Neural cell (in vitro differentiated cells): ENCODE data around the gene MINK1. TPM values are rescaled to one million over a fixed set of nuclear protein-coding genes. Genes with fewer than 3 reads are reported as not detected.

Source experiments
- H2AFZ ChIP-seq: fragments of 200-600, 300-800 bp; sonication (generic), shearing (Covaris generic); 2 replicates; pipeline ENCODE4 v1.6.0; 2014; ENCODE audit warnings: low read depth, mild to moderate bottlenecking, antibody characterized with exemption, low read length, moderate library complexity
- H3F3A ChIP-seq: fragments of 200-600 bp; shearing (Covaris generic); 2 replicates; pipeline ENCODE4 v1.6.1; 2016; ENCODE audit warnings: mild to moderate bottlenecking, moderate library complexity, mixed read lengths, antibody characterized with exemption, low read length; ENCODE audit not compliant: insufficient read depth, poor library complexity, severe bottlenecking
- H3K27ac ChIP-seq: fragments of 200-600, 300-800 bp; sonication (generic), shearing (Covaris generic); 2 replicates; pipeline ENCODE4 v1.5.1; 2014; ENCODE audit warnings: mild to moderate bottlenecking, low read length, moderate library complexity
- H3K27me3 ChIP-seq: fragments of 300-800, 200-600 bp; sonication (generic), shearing (Covaris generic); 2 replicates; pipeline ENCODE4 v1.6.0; 2014; ENCODE audit warnings: mild to moderate bottlenecking, low read depth, low read length, moderate library complexity; ENCODE audit not compliant: insufficient read depth
- H3K36me3 ChIP-seq: fragments of 300-800, 200-600 bp; sonication (generic), shearing (Covaris generic); 2 replicates; pipeline ENCODE4 v1.5.1; 2014; ENCODE audit warnings: mild to moderate bottlenecking, antibody characterized with exemption, low read length, moderate library complexity; ENCODE audit not compliant: insufficient read depth
- H3K4me2 ChIP-seq: fragments of 300-800, 200-600 bp; sonication (generic), shearing (Covaris generic); 2 replicates; pipeline ENCODE4 v1.6.0; 2014; ENCODE audit warnings: mild to moderate bottlenecking, low read length
- H3K4me3 ChIP-seq: fragments of 300-800, 200-600 bp; sonication (generic), shearing (Covaris generic); 2 replicates; pipeline ENCODE4 v1.5.1; 2014; ENCODE audit warnings: mild to moderate bottlenecking, low read length, moderate library complexity
- H3K79me2 ChIP-seq: fragments of 200-600 bp; shearing (Covaris generic); replicated peaks from 2 replicates; pipeline ENCODE4 v1.6.0; 2014; ENCODE audit warnings: mild to moderate bottlenecking, low read length, moderate library complexity; ENCODE audit not compliant: insufficient read depth
- H3K9ac ChIP-seq: fragments of 300-800, 200-600 bp; sonication (generic), shearing (Covaris generic); 2 replicates; pipeline ENCODE4 v1.6.1; 2016; ENCODE audit warnings: mild to moderate bottlenecking, low read length, mixed read lengths
- H3K9me2 ChIP-seq: fragments of 200-600 bp; shearing (Covaris generic); 2 replicates; pipeline ENCODE4 v1.6.1; 2016; ENCODE audit warnings: mild to moderate bottlenecking, low read length, mixed read lengths; ENCODE audit not compliant: insufficient read depth
- H3K9me3 ChIP-seq: fragments of 200-600, 300-800 bp; sonication (generic), shearing (Covaris generic); 2 replicates; pipeline ENCODE4 v1.6.1; 2016; ENCODE audit warnings: mild to moderate bottlenecking, mixed run types, low read length, moderate library complexity, mixed read lengths
- H4K20me1 ChIP-seq: fragments of 200-600 bp; shearing (Covaris generic); 2 replicates; pipeline ENCODE4 v1.6.1; 2016; ENCODE audit warnings: mild to moderate bottlenecking, mixed run types; ENCODE audit not compliant: insufficient read depth
- EP300 ChIP-seq: fragments of 450-650 bp; conservative IDR thresholded peaks from 2 replicates; pipeline ENCODE4 v1.6.1; 2014; ENCODE audit warnings: antibody characterized with exemption, mild to moderate bottlenecking, moderate library complexity; ENCODE audit not compliant: poor library complexity, severe bottlenecking
- EZH2 ChIP-seq: fragments of 200-600, 300-800 bp; shearing (Covaris generic), sonication (generic); IDR thresholded peaks from 2 replicates; pipeline ENCODE4 v1.6.1; 2014; ENCODE audit warnings: antibody characterized with exemption, low read length, borderline replicate concordance, mild to moderate bottlenecking; ENCODE audit not compliant: insufficient read depth, poor library complexity, severe bottlenecking
- MXI1 ChIP-seq: fragments of 450-650 bp; conservative IDR thresholded peaks from 2 replicates; pipeline ENCODE4 v1.6.1; 2014; ENCODE audit warnings: antibody characterized with exemption, mild to moderate bottlenecking; ENCODE audit not compliant: poor library complexity, severe bottlenecking
- POLR2AphosphoS5 ChIP-seq: IDR thresholded peaks from 2 replicates; pipeline ENCODE4 v1.6.1; 2012
- RAD21 ChIP-seq: fragments of 450-650 bp; conservative IDR thresholded peaks from 2 replicates; pipeline ENCODE4 v1.6.1; 2014; ENCODE audit warnings: antibody characterized with exemption, mild to moderate bottlenecking, moderate library complexity
- REST ChIP-seq: IDR thresholded peaks from 2 replicates; pipeline ENCODE4 v1.6.1; 2012; ENCODE audit warnings: borderline replicate concordance
- SMC3 ChIP-seq: fragments of 450-650 bp; conservative IDR thresholded peaks from 2 replicates; pipeline ENCODE4 v1.6.1; 2014; ENCODE audit warnings: antibody characterized with exemption, mild to moderate bottlenecking, moderate library complexity; ENCODE audit not compliant: poor library complexity
- TAF1 ChIP-seq: IDR thresholded peaks from 2 replicates; pipeline ENCODE4 v1.6.1; 2012; ENCODE audit warnings: low read depth
- polyA plus RNA-seq: library from polyadenylated mRNA; depleted of rRNA; stranded (reverse); fragments of >200 nt; gene quantifications from 2 replicates; pipeline ENCODE4 v1.2.3, GENCODE V29; 2014
- TF ChIP-seq, protein P1 (sequence below): fragments of 450-650 bp; IDR thresholded peaks from 2 replicates; pipeline ENCODE4 v1.5.1; 2014; ENCODE audit warnings: antibody characterized with exemption, mild to moderate bottlenecking, moderate library complexity; ENCODE audit not compliant: poor library complexity, severe bottlenecking

The MINK1 gene
- polyA plus RNA-seq, 1 donor from 2014 or later: 38.1 TPM

DNA sequence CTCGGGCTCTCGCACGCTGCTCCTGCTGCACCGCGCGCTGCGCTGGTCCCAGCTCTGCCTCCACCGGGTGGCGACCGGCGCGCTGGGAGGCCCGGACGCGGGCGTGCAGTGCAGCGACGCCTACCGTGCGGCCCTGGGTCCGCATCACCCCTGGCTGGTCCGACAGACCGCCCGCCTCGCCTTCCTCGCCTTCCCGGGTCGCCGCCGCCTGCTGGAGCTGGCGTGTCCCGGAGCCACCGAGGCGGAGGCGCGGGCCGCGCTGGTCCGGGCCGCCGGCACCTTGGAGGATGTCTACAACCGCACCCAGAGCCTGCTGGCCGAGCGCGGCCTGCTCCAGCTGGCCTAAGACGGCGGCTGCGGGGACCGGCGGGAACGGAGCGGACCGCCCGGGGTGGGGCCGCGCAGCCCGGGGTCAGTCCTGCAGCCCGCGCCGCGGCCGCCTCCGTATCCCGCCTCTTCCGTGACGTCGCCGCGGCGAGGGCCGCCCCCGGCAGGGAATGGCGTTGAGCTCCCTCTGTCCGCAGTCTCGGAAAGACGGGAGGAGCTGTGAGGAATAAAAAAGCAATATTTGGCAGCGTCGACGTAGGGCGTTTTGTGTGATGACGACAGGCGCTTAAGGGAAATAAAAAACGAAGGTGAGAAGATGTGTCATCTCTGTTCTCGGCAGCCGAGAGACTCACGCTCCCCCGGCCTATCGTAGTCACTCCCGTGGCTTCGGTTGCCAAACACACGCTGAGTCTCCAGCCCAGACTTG, 43.0 kb upstream of the MINK1 start:
- H2AFZ ChIP-seq: peak overlapping the region; percentile 89
- no peaks in the 10 kb centered on the region for H4K20me1 ChIP-seq
- H3F3A ChIP-seq: peaks cover 9% of the 10 kb centered on the region
- no peaks in the 10 kb centered on the region for H3K27me3 ChIP-seq
- peak; percentile 69 for TF ChIP-seq EP300
- TF ChIP-seq SMC3: peak; percentile 76
- peak; percentile 83 for TF ChIP-seq MXI1
- TF ChIP-seq RAD21: peak; percentile 61
- no peak for TF ChIP-seq TAF1
- TF ChIP-seq REST: no peak
- TF ChIP-seq, protein P1, sequence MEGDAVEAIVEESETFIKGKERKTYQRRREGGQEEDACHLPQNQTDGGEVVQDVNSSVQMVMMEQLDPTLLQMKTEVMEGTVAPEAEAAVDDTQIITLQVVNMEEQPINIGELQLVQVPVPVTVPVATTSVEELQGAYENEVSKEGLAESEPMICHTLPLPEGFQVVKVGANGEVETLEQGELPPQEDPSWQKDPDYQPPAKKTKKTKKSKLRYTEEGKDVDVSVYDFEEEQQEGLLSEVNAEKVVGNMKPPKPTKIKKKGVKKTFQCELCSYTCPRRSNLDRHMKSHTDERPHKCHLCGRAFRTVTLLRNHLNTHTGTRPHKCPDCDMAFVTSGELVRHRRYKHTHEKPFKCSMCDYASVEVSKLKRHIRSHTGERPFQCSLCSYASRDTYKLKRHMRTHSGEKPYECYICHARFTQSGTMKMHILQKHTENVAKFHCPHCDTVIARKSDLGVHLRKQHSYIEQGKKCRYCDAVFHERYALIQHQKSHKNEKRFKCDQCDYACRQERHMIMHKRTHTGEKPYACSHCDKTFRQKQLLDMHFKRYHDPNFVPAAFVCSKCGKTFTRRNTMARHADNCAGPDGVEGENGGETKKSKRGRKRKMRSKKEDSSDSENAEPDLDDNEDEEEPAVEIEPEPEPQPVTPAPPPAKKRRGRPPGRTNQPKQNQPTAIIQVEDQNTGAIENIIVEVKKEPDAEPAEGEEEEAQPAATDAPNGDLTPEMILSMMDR: peak; percentile 92
- peak; percentile 76 for TF ChIP-seq POLR2AphosphoS5
- no peak for TF ChIP-seq EZH2
- no peaks in the 10 kb centered on the region for H3K79me2 ChIP-seq
- no peaks in the 10 kb centered on the region for H3K9me3 ChIP-seq
- H3K4me2 ChIP-seq: peak overlapping the region; percentile 41
- no peaks in the 10 kb centered on the region for H3K9me2 ChIP-seq
- H3K9ac ChIP-seq: peak overlapping the region; percentile 88
- no peaks in the 10 kb centered on the region for H3K36me3 ChIP-seq
- H3K27ac ChIP-seq: peak overlapping the region; percentile 88
- peak overlapping the region; percentile 79 for H3K4me3 ChIP-seq

DNA sequence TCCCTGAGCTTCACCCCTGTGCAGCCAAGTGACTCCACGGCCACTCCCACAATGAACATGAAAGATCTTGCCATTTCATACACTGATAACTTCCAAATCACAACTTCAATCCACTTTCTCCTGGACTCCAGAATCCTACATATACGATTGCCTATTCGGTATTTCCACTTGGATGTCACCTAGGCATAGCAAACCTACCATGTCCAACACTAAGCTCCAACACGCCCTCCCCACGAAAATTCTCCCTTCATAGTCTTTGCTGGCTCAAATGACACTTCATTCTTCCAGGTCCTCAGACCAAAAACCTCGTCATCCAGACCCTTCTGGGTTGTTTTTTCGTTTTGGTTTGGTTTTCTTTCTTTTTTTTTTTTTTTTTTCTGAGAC, 42.4 kb upstream of the MINK1 start:
- Histone ChIP-seq H2AFZ (peak overlapping the region; percentile 89), H3K27ac (peak overlapping the region; percentile 88)

More for the DNA sequence above, 42.4 kb upstream of the MINK1 start:
- H4K20me1 ChIP-seq: no peaks in the 10 kb centered on the region
- TF ChIP-seq EZH2 (no peak), TAF1 (no peak), POLR2AphosphoS5 (no peak), SMC3 (no peak)
- H3K36me3 ChIP-seq: no peaks in the 10 kb centered on the region
- peak overlapping the region; percentile 88 for H3K9ac ChIP-seq
- no peaks in the 10 kb centered on the region for H3K79me2 ChIP-seq
- no peaks in the 10 kb centered on the region for H3K27me3 ChIP-seq
- peak overlapping the region; percentile 41 for H3K4me2 ChIP-seq
- peak overlapping the region; percentile 79 for H3K4me3 ChIP-seq
- no peaks in the 10 kb centered on the region for H3K9me2 ChIP-seq
- no peaks in the 10 kb centered on the region for H3K9me3 ChIP-seq
- H3F3A ChIP-seq: peaks cover 9% of the 10 kb centered on the region
